ENCODE measurements around the gene PTPRS.

GRCh38 chr19:5316138-5316537 is 24.5 kb downstream of the PTPRS start:
- TF ChIP-seq CTCF (IDR thresholded peaks at IDR 0.05) (no peak), POLR2A (IDR thresholded peaks at IDR 0.05) (no peak)
